SH-SY5Y (cell line): ENCODE results near the gene HECTD4.

Source experiments
- GATA2 ChIP-seq: IDR thresholded peaks from 2 replicates; pipeline ENCODE4 v1.6.1; 2011; ENCODE audit warnings: mild to moderate bottlenecking, low read depth, low read length
- GATA3 ChIP-seq: IDR thresholded peaks from 2 replicates; pipeline ENCODE4 v1.6.1; 2011; ENCODE audit warnings: low read depth, mild to moderate bottlenecking, low read length, moderate library complexity

DNA sequence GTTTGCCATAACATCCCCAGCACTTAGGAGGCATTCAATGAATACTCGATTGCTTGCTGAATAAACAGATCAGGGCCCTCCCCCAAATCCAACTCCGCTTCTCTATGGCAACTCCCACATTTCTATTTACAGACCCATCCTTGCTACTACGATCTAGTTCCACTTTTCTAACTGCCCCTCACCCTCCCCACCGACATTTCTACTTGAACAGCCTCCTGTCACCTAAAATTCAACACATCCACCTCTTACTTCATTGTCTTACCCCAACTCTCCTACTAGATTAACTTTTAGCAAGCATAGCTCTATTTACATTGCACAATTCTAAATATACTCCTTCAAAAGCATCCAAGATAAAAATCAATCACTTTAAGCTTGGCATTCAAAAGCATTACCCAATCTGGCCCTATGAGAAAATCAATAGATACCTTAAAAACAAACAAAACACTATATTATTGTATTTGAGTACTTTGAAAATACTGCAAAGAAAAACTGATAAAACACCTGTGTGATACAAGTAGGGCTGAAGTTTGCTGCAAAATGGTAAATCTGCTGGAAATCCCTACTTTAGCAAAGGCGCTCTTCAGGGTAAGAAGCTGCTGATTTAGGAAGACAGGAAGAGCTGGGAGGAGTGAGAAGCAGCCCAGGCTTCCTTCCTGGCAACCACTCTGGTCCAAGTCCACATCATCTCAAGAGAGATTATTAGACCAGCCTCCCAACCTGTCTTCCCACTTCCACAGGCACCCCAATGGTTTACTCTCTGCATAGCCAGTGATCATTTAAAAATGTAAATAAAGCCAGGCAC, 96.4 kb downstream of the HECTD4 start:
- TF ChIP-seq GATA2 (no peak), GATA3 (no peak)
